ENCODE results near the gene FAM131B. TPM values are rescaled to one million over a fixed set of nuclear protein-coding genes. Genes with fewer than 3 reads are reported as not detected.

Gene FAM131B
- total and polyA plus RNA-seq, 9 of the 15 experiments (the other 6 are each of a cell fraction or from before 2014, with no cell fraction given) = 0.03 to 0.04 TPM; not detected in 7

- no peaks in the 10 kb centered on the region for H3K9me3 ChIP-seq (replicated peaks; ENCODE audit: control insufficient read depth, insufficient read depth, low read depth, low read length)
- in situ Hi-C loops (cut with MboI) = no loop called here
- H4K20me1 ChIP-seq (replicated peaks; ENCODE audit: control insufficient read depth, insufficient read depth, low read length) = peaks cover 9% of the 10 kb centered on the region; the same call in 1 of the 2 replicates
- 0 out of 4 replicates have a peak overlapping the region, but pooled peaks of 1 of the 2 experiments have one; percentile 21 for H3K9ac ChIP-seq (ENCODE audit: insufficient read depth in 1 of 2, low read depth in 2 of 2, low read length in 2 of 2)
- ATAC-seq (peak; percentile 58), DNase-seq (ENCODE audit: extremely low read depth in 1 of 4, low spot score in 3 of 4) (peak in 2 of 4 experiments; percentile 38 to 62), FAIRE-seq (peak; percentile 52)
- H3K4me1 ChIP-seq (replicated peaks in 1 of 2; ENCODE audit: control insufficient read depth in 2 of 2, insufficient read depth in 2 of 2, low read length in 2 of 2) = peaks cover 0 to 3% of the 10 kb centered on the region in 2 experiments; a peak in 1 of 5 replicates
- ChIA-PET CTCF (ENCODE audit: low intra/inter-chr PET ratio) (no interaction called here), POLR2A (interaction anchor here (0.6 to 0.7 kb wide), 2 partner anchors 26 to 758 kb away, joined by 3 to 5 read pairs; no protein-coding TSS in a partner anchor)
- 4% methylated on average over 16 of the region's 16 CpGs for WGBS (ENCODE audit: insufficient coverage, low coverage, missing lambda C conversion rate)
- intact Hi-C loops (cut with micrococcal nuclease) = no loop called here
- H3K9me1 ChIP-seq (ENCODE audit: control insufficient read depth, insufficient read depth, low read length) = peaks cover 3% of the 10 kb centered on the region
- H3K27ac ChIP-seq (ENCODE audit: extremely low read depth, low read depth, low read length) = no peak overlapping the region
- no peaks in the 10 kb centered on the region for H3K36me3 ChIP-seq (ENCODE audit: control insufficient read depth, insufficient read depth, low read length)
- H3K4me2 ChIP-seq (ENCODE audit: insufficient read depth, low read length) = no peak overlapping the region
- no TSS peak for BruUV-seq (replicated peaks)
- peaks cover 67 to 86% of the 10 kb centered on the region in 2 experiments for H3K27me3 ChIP-seq (ENCODE audit: control insufficient read depth in 2 of 2, insufficient read depth in 2 of 2, low read length in 2 of 2)
- H2AFZ ChIP-seq (ENCODE audit: low read depth, low read length) = no peak overlapping the region
- H3K79me2 ChIP-seq (ENCODE audit: control insufficient read depth, insufficient read depth, low read length) = no peaks in the 10 kb centered on the region
- no peak overlapping the region for H3K4me3 ChIP-seq
- TF ChIP-seq ZKSCAN1 (IDR thresholded peaks at IDR 0.05; ENCODE audit: low read depth, low read length) (no peak), CTCF (IDR thresholded peaks at IDR 0.05 in 2 of 3, conservative IDR thresholded peaks at IDR 0.05 in 1 of 3; ENCODE audit: insufficient read depth in 2 of 3, low read depth in 1 of 3, low read length in 3 of 3) (peak; percentile 31 to 44 (median 41); a peak in 5 of 6 replicates), REST (IDR thresholded peaks at IDR 0.05; ENCODE audit: borderline replicate concordance) (peak; percentile 4; the same call in 1 of the 2 replicates), REST (CRISPR knock-in tag; IDR thresholded peaks at IDR 0.05; ENCODE audit: low read depth) (no peak), CBFA2T2 (conservative IDR thresholded peaks at IDR 0.05) (no peak), TOE1 (IDR thresholded peaks at IDR 0.05; ENCODE audit: borderline replicate concordance) (no peak), TOE1 (CRISPR knock-in tag; IDR thresholded peaks at IDR 0.05; ENCODE audit: borderline replicate concordance, low read depth) (no peak)
These were observed 6.8 kb downstream of the FAM131B start for GRCh38 chr7:143355450-143356385.
